Kidney (tissue), 14 donors: ENCODE results near the gene ISM1. TPM values are rescaled to one million over a fixed set of nuclear protein-coding genes. Genes with fewer than 3 reads are reported as not detected.

Experiments
- DNase-seq, 5 donors: peaks; one replicate each; pipeline ENCODE4 v3.0.0-alpha.2; 2013 to 2020
- FAIRE-seq: peaks from 2 replicates; lab custom pipeline; 2012; peaks lifted over from hg19 to GRCh38; lab: Jason Lieb, UNC
- H3K27ac ChIP-seq, 2 donors: one replicate each; pipeline ENCODE4 v1.7.0; 2013; ENCODE audit warnings: low read depth in 2 of 2, low read length in 2 of 2, inconsistent platforms in 1 of 2
- H3K27me3 ChIP-seq: one replicate; pipeline ENCODE4 v1.7.1; 2013; ENCODE audit warnings: low read length, inconsistent platforms; ENCODE audit not compliant: control insufficient read depth, insufficient read depth
- H3K36me3 ChIP-seq, 3 donors: one replicate each; pipeline versions ENCODE4 v1.7.0 to v1.7.1; 2013; ENCODE audit warnings: low read length in 3 of 3, control low read depth in 1 of 3, inconsistent platforms in 1 of 3; ENCODE audit not compliant: insufficient read depth in 3 of 3, control insufficient read depth in 2 of 3
- H3K4me1 ChIP-seq, 3 donors: one replicate each; pipeline versions ENCODE4 v1.7.0 to v1.7.1; 2013; ENCODE audit warnings: low read length in 3 of 3, inconsistent platforms in 1 of 3, low read depth in 1 of 3; ENCODE audit not compliant: control insufficient read depth in 2 of 3, insufficient read depth in 2 of 3
- H3K4me3 ChIP-seq, 3 donors: one replicate each; pipeline versions ENCODE4 v1.7.0 to v1.8.1; 2013; ENCODE audit warnings: low read length in 3 of 3, control low read depth in 1 of 3, inconsistent platforms in 1 of 3
- H3K9ac ChIP-seq, 3 donors: one replicate each; pipeline versions ENCODE4 v1.7.0 to v1.7.1; 2013; ENCODE audit warnings: low read length in 3 of 3, control low read depth in 1 of 3, inconsistent platforms in 1 of 3
- H3K9me3 ChIP-seq, 3 donors: one replicate each; pipeline versions ENCODE4 v1.7.0 to v1.7.1; 2013; ENCODE audit warnings: low read length in 3 of 3, control low read depth in 1 of 3, inconsistent platforms in 1 of 3; ENCODE audit not compliant: control insufficient read depth in 2 of 3, insufficient read depth in 1 of 3
- intact Hi-C: fragments of 100-400 bp; cut with DNase I; formaldehyde crosslinking; loops from one replicate; pipeline ENCODE4 v1.11.1; 2022
- polyA plus RNA-seq: library from polyadenylated mRNA; stranded (reverse); fragments of 350-450 nt; fragmentation: Illumina TruSeq; extraction: RNeasy Lipid Tissue Mini Kit (QIAGEN cat#74804); gene quantifications from one replicate; pipeline ENCODE4 v1.2.3, GENCODE V29; 2014; ENCODE audit warnings: low read depth, low replicate concordance; ENCODE audit not compliant: insufficient read depth
- total RNA-seq: library from RNA; stranded (reverse); fragmentation: NEBNext Ultra II Directional; extraction: Animal tissue kit (Norgen Biotek cat#: 25700); gene quantifications from one replicate; pipeline ENCODE4 v1.2.1, GENCODE V29; 2021
- TF ChIP-seq, protein P1 (sequence below): IDR thresholded peaks from 3 replicates; pipeline ENCODE4 v1.5.1; 2012; ENCODE audit warnings: mild to moderate bottlenecking, moderate library complexity, borderline replicate concordance; ENCODE audit not compliant: insufficient read depth; ENCODE audit errors: extremely low read depth
- donor health status: control.
- donor health status: control.
- donor health status: control.
- donor health status: control.
- donor health status: control.
- donor health status: DM: yes; HTN: yes; CAD: no.
- donor health status: Normal renal cell carcinoma (clear cell type).

ISM1 gene
- total and polyA plus RNA-seq, 2 donors from 2014 or later = 2.0 to 2.6 TPM

DNA sequence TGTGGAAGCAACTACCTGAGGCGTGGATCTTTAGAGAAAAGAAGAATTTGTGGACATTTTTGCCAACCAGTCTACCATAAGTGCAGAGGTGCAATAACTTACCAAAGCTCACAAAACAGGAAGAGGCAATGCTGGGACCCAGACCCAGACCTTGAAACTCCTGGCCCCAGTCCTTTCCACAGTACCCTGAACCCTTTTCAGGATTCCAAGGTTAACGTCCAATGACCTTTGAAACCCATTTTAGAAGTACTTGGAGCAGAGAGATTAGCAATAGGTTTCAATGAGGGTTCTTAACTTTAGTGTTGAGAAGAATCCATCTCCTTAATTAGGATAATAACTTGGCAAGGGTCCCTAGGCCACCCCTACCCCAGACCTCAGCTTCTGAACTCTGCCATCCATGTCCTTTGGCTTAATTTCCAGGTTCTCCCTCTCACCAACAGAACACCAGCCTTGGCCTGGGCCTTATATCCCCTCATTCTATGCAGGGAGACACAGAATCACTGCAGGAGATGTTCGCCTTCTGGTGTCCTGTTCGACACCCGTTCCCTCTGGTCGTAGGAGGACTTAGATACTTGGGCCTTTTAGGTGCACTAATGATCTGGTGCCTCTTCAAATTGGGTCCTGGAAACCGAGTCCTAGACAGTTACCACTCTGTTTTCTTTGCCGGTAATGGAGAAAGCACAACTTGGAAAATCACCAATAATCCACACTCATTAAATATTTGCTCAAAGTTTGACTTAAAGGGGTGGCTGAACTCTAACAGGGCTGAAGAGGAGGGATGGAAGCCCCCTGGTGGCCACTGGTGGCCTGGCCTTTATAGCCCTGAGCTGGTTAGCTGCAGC is 40.6 kb downstream of the ISM1 start:
- intact Hi-C loops = no loop called here
- FAIRE-seq (no peak), DNase-seq (peak in 3 of 5 donors; percentile 49 to 77 (median 61))
- H3K4me3 ChIP-seq = no peak overlapping the region
- no peak overlapping the region for H3K27ac ChIP-seq
- no peaks in the 10 kb centered on the region for H3K4me1 ChIP-seq
- H3K9ac ChIP-seq = no peak overlapping the region
- H3K36me3 ChIP-seq = no peaks in the 10 kb centered on the region
- TF ChIP-seq, protein P1, sequence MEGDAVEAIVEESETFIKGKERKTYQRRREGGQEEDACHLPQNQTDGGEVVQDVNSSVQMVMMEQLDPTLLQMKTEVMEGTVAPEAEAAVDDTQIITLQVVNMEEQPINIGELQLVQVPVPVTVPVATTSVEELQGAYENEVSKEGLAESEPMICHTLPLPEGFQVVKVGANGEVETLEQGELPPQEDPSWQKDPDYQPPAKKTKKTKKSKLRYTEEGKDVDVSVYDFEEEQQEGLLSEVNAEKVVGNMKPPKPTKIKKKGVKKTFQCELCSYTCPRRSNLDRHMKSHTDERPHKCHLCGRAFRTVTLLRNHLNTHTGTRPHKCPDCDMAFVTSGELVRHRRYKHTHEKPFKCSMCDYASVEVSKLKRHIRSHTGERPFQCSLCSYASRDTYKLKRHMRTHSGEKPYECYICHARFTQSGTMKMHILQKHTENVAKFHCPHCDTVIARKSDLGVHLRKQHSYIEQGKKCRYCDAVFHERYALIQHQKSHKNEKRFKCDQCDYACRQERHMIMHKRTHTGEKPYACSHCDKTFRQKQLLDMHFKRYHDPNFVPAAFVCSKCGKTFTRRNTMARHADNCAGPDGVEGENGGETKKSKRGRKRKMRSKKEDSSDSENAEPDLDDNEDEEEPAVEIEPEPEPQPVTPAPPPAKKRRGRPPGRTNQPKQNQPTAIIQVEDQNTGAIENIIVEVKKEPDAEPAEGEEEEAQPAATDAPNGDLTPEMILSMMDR = peak; percentile 47
- no peaks in the 10 kb centered on the region for H3K27me3 ChIP-seq
- no peaks in the 10 kb centered on the region for H3K9me3 ChIP-seq

GRCh38 chr20:13262302-13262650 is 41.2 kb downstream of the ISM1 start:
- intact Hi-C loops = no loop called here
- no peak overlapping the region for H3K9ac ChIP-seq
- TF ChIP-seq, protein P1 = no peak
- no peaks in the 10 kb centered on the region for H3K27me3 ChIP-seq
- H3K27ac ChIP-seq = no peak overlapping the region
- no peaks in the 10 kb centered on the region for H3K9me3 ChIP-seq
- no peak for FAIRE-seq
- H3K4me3 ChIP-seq = no peak overlapping the region
- no peaks in the 10 kb centered on the region for H3K36me3 ChIP-seq
- no peak for DNase-seq
- no peaks in the 10 kb centered on the region for H3K4me1 ChIP-seq

DNA sequence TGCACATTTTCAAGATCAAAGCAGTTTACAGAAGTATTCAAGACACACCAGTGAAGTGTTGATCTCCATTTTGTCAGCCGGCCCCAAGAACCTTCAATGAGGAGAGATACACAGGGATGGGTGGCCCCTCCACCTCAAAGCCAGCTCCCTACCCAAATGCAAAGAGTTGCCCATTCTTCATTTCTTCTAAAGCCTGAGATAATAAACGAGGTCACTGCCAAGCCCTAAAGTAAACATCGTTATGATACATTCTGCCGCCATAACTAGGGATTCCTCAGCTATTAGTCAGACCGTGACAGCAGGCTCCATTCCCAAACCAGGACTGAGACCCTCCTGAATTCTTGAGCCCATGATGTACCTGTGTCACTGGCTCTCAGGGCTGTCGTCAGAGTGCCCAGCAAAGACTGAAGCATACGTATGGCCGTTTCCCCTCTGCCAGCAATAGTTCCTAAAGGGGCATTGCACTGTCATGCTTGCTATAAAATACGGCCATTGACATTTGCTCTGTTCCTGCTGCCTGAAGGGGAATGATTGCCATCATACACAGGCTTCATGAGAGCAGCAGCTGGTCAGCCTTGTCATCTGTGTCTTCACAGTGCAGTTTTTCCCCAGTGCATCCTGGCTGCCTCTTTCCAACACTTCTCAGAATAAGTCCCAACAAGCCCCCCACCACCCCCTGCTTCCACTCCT is 41.7 kb downstream of the ISM1 start:
- Histone ChIP-seq H3K4me1 (no peaks in the 10 kb centered on the region), H3K9me3 (no peaks in the 10 kb centered on the region), H3K9ac (no peak overlapping the region), H3K4me3 (no peak overlapping the region), H3K27ac (no peak overlapping the region), H3K27me3 (no peaks in the 10 kb centered on the region), H3K36me3 (no peaks in the 10 kb centered on the region)
- TF ChIP-seq, protein P1 = no peak
- intact Hi-C loops = no loop called here
- DNase-seq (no peak), FAIRE-seq (no peak)
